Sigmoid colon (tissue), 4 donors: ENCODE measurements around the gene HEXD.

Experiments
- CTCF ChIP-seq, 4 experiments: fragments of 450-650 bp in 3 of 4; fragments of 200-600 bp in 1 of 4; IDR thresholded peaks; one replicate each; pipeline ENCODE4 v1.5.1; 2016 to 2019; ENCODE audit warnings: antibody characterized with exemption in 4 of 4, mild to moderate bottlenecking in 3 of 4, moderate library complexity in 2 of 4
- POLR2AphosphoS5 ChIP-seq, 4 donors: sonication (generic); formaldehyde crosslinking; IDR thresholded peaks; one replicate each; pipeline ENCODE4 v1.6.1; 2017; ENCODE audit warnings: antibody characterized with exemption in 4 of 4

DNA sequence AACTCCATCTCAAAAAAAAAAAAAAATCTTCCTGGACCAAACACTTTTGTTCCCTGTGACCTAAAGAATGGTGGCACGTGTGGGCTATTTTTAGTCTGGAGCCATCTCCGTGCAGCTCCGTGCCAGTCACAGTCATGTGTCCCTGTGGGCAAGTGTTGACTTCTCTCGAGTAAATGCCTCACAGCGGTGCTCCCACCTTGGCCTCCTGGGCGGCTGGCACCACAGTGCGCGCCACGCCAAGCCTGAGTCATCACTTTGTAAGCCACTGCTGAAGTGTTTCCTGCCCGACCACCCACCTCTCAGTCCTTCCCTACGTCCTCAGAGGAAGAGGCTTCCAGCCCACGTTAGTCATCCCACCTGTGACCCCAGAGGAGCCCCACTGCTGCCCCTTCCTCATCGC lies 10.9 kb upstream of the HEXD start:
- TF ChIP-seq CTCF (IDR thresholded peaks at IDR 0.05) (no peak), POLR2AphosphoS5 (IDR thresholded peaks at IDR 0.05) (no peak)
